Gastrocnemius medialis (tissue), 4 donors: ENCODE results near the gene ECHDC3.

Source experiments
- CTCF ChIP-seq, 5 experiments: fragments of 450-650 bp in 3 of 5; fragments of 200-600 bp in 2 of 5; sonication (generic) in 2 of 5; IDR thresholded peaks in 4 of 5; conservative IDR thresholded peaks in 1 of 5; 1 replicate in 4 of 5; 2 replicates in 1 of 5; pipeline ENCODE4 v1.5.1; 2016 to 2019; ENCODE audit warnings: antibody characterized with exemption in 5 of 5, mild to moderate bottlenecking in 3 of 5, moderate library complexity in 3 of 5
- POLR2A ChIP-seq, 2 donors: fragments of 450-650 bp; IDR thresholded peaks; one replicate each; pipeline ENCODE4 v1.6.1; 2017; ENCODE audit warnings: antibody characterized with exemption in 2 of 2, mild to moderate bottlenecking in 2 of 2, moderate library complexity in 2 of 2

GRCh38 chr10:11776080-11776479 is 33.9 kb downstream of the ECHDC3 start:
- TF ChIP-seq CTCF (IDR thresholded peaks at IDR 0.05 in 4 of 5, conservative IDR thresholded peaks at IDR 0.05 in 1 of 5) = no peak
- TF ChIP-seq POLR2A (IDR thresholded peaks at IDR 0.05) = no peak
